NT2/D1 (cell line): ENCODE measurements around the gene KRT85.

Source experiments
- DNase-seq: peaks from one replicate; pipeline ENCODE4 v3.0.0-alpha.2; 2011; ENCODE audit warnings: low read depth, low spot score
- H3K27me3 ChIP-seq: 2 replicates; pipeline ENCODE4 v1.6.0; 2011; ENCODE audit warnings: mild to moderate bottlenecking; ENCODE audit not compliant: insufficient read length, insufficient read depth
- H3K36me3 ChIP-seq: 2 replicates; pipeline ENCODE4 v1.6.1; 2011; ENCODE audit warnings: mild to moderate bottlenecking, low read length, mixed read lengths; ENCODE audit not compliant: insufficient read depth, insufficient read length
- H3K4me1 ChIP-seq: 2 replicates; pipeline ENCODE4 v1.5.1; 2011; ENCODE audit not compliant: insufficient read depth, insufficient read length
- H3K4me3 ChIP-seq: 2 replicates; pipeline ENCODE4 v1.5.1; 2011; ENCODE audit warnings: low read depth; ENCODE audit not compliant: insufficient read length
- H3K9ac ChIP-seq: 2 replicates; pipeline ENCODE4 v1.6.0; 2011; ENCODE audit warnings: low read depth; ENCODE audit not compliant: insufficient read length
- H3K9me3 ChIP-seq: 2 replicates; pipeline ENCODE4 v1.5.1; 2011; ENCODE audit warnings: mild to moderate bottlenecking, low read length; ENCODE audit not compliant: insufficient read depth
- SUZ12 ChIP-seq: IDR thresholded peaks from 2 replicates; pipeline ENCODE4 v1.6.1; 2011; ENCODE audit not compliant: insufficient read length, insufficient read depth; ENCODE audit errors: extremely low read depth
- YY1 ChIP-seq: IDR thresholded peaks from 2 replicates; pipeline ENCODE4 v1.6.1; 2011; ENCODE audit not compliant: insufficient read length, insufficient read depth
- ZNF274 ChIP-seq: IDR thresholded peaks from 2 replicates; pipeline ENCODE4 v1.6.1; 2011; ENCODE audit warnings: mild to moderate bottlenecking, low read depth, low read length

KRT85 gene

DNA sequence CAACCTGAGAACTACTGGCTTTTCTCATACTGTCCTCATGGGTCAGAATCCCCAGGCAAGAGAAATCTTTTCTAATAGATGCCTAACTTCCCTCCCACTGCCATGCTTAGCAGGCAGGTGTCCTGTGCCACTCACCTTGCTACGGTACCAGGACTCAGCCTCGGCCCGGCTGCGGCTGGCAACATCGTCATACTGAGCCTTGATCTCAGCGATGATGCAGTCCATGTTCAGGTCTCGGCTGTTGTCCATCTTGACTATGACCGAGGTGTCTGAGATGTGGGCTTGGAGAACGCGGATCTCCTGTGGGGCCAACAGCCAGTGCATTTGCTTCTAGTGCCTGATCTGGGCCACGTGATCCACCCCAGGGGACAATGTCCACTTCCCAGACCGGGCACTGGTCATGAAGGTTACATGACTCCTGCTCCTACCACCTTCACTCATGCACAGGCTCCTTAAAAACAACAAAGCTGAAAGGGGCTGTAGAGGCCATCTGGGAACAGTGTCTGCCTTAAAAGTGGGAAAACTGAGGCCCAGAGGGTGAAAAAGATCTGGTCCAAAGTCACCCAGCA lies 4.1 kb downstream of the KRT85 start:
- no peaks in the 10 kb centered on the region for H3K27me3 ChIP-seq

DNA sequence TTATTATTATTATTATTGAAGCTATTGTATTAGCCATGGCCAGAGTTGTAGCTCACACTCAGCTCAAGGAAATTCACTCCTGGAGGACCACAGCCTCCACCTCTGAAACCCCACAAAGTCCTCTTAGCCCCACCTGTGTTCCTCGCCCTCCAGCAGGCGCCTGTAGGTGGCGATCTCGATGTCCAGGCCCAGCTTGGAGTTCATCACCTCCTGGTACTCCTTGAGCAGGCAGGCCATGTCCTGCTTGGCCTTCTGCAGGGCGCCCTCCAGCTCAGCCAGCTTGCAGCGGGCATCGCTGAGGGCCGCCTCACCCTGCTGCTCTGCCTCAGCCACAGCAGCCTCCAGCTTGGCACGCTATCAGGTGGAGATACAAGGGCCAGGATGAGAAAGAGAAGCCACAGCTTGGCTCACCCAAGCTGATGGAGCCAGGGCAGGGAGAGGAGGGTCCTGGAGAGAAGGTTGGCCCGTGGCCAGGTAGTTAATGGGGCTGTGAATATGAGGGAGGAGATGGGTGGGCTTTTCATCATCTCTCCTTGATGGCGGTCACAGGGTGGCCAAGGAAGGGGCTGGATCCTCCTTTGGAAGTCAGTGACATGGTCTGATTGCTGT lies 5.1 kb downstream of the KRT85 start:
- no peak for TF ChIP-seq ZNF274
- TF ChIP-seq YY1, result no peak
- TF ChIP-seq SUZ12, result no peak
- Histone ChIP-seq H3K9me3 (no peaks in the 10 kb centered on the region), H3K4me1 (peaks cover 7% of the 10 kb centered on the region), H3K36me3 (no peaks in the 10 kb centered on the region), H3K9ac (no peak overlapping the region), H3K4me3 (no peak overlapping the region), H3K27me3 (no peaks in the 10 kb centered on the region)
- no peak for DNase-seq

More for the DNA sequence above, 4.1 kb downstream of the KRT85 start:
- no peaks in the 10 kb centered on the region for H3K36me3 ChIP-seq
- DNase-seq, result no peak
- peaks cover 7% of the 10 kb centered on the region for H3K4me1 ChIP-seq
- TF ChIP-seq SUZ12 (no peak), ZNF274 (no peak), YY1 (no peak)
- no peak overlapping the region for H3K9ac ChIP-seq
- H3K9me3 ChIP-seq, result no peaks in the 10 kb centered on the region
- no peak overlapping the region for H3K4me3 ChIP-seq

DNA sequence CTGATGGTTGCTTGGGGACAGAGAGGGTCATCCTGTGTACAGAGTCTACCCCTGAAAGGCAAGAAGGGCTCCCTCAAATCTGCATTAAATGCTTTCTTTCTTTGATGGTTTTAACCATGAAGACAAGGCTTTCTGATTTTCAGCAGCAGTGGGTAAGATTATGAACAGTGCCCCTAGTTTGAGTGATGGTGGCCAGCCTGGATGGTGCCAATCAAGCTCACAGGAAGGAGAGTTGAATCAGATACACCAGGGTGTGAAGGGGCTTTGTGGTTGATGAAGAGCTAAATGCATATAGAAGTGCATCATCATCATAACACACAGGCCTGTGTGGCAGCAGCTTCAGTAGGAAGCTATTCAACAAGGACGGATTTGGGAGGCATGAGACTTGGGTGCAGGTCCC lies 5.7 kb downstream of the KRT85 start:
- TF ChIP-seq SUZ12 (no peak), ZNF274 (no peak), YY1 (no peak)
- Histone ChIP-seq H3K36me3 (no peaks in the 10 kb centered on the region), H3K27me3 (no peaks in the 10 kb centered on the region), H3K4me1 (peaks cover 7% of the 10 kb centered on the region), H3K9ac (no peak overlapping the region), H3K9me3 (no peaks in the 10 kb centered on the region), H3K4me3 (no peak overlapping the region)
- no peak for DNase-seq

DNA sequence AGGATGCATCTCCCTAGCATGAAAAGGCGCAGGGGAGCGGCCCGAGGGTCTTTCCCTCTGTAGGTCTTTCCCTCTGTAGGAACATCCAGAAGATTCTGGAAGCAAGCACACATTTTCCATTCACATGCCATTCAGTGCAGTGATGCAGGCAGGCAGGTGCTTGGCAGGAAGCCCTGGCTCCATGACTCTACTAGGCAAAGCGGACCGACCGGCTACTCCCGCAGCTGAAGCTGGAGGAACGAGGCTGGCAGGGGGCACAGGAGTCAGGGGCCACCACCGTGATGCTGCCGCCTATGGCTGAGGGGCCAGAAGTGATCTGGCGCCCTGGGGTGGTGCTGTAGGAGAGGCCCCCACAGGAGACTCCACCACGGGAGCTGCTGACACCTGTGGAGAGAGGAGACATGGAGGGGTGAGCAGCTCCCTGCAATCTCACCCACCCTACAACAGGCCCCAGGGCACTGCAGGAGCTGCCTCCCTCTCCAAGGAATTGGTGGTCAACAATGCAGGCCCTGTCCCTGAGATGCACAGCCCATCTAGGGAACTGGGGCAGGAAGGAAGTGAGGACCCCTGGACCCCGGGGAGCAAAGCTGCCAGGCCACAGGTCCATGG lies 6.5 kb downstream of the KRT85 start:
- no peaks in the 10 kb centered on the region for H3K36me3 ChIP-seq
- peaks cover 7% of the 10 kb centered on the region for H3K4me1 ChIP-seq
- H3K9me3 ChIP-seq, result no peaks in the 10 kb centered on the region
- no peak overlapping the region for H3K9ac ChIP-seq
- no peak for DNase-seq
- no peak overlapping the region for H3K4me3 ChIP-seq
- TF ChIP-seq ZNF274 (no peak), YY1 (no peak), SUZ12 (no peak)
- H3K27me3 ChIP-seq, result no peaks in the 10 kb centered on the region

DNA sequence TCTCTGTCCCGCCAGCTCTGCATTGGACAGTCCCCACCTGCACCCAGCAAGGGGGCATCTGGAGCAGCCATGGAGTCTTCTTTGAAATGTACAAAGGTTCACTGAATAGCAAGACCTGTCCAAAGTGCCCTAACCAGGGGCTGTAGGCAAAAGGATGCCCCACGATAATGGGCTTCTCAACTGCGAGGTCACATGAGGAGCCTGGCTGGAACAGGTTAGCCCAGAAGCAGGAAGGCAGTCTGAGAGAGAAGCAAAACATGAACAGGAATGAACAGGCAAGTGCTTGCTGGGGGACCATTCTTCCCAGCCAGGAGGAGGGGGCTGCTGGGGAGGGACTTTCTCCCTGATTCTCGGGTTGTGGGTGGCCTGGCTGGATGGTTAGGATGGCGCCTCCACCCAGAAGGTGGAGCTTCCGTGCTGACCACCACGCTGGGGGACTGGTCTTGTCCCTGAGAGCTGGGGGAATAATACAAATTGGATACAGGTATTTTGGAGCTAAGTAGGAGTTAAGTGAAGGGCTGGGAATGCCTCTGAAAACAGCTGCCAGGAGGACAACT lies 7.1 kb downstream of the KRT85 start:
- DNase-seq, result no peak
- Histone ChIP-seq H3K27me3 (no peaks in the 10 kb centered on the region), H3K9ac (no peak overlapping the region), H3K4me3 (no peak overlapping the region), H3K4me1 (peaks cover 7% of the 10 kb centered on the region), H3K9me3 (no peaks in the 10 kb centered on the region), H3K36me3 (no peaks in the 10 kb centered on the region)
- TF ChIP-seq SUZ12 (no peak), ZNF274 (no peak), YY1 (no peak)

DNA sequence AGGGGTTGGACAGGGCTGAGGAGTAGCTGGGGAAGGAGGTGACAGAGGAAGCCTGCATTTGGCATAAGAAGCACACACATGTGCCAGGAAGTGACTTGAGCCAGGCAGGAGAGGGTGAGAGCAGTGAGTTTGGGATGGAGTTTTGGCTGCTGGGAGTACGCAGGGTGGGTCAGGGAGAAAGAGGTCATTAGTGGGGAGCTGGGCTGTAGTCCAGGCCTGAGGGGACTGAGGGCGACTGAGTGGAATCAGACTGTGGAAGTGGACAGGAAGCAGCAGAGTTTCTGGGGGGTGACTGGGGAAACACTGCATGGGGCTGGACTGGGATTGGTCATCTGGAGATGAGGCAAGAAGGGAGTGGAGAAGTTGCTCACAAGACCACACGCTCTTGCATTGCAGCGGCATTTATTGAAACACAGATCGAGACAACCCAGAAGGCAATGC lies 7.6 kb downstream of the KRT85 start:
- H3K4me1 ChIP-seq, result peaks cover 7% of the 10 kb centered on the region
- no peaks in the 10 kb centered on the region for H3K36me3 ChIP-seq
- H3K4me3 ChIP-seq, result no peak overlapping the region
- no peak overlapping the region for H3K9ac ChIP-seq
- H3K27me3 ChIP-seq, result no peaks in the 10 kb centered on the region
- DNase-seq, result no peak
- no peak for TF ChIP-seq ZNF274
- no peak for TF ChIP-seq YY1
- no peak for TF ChIP-seq SUZ12
- H3K9me3 ChIP-seq, result no peaks in the 10 kb centered on the region
